COLO668 (cell line): ENCODE data around the gene CCDC107.

Experiments
- DNase-seq: peaks from one replicate; lab custom pipeline; 2025; ENCODE audit not compliant: unreplicated experiment; lab: John Stamatoyannopoulos, UW

CCDC107 gene

DNA sequence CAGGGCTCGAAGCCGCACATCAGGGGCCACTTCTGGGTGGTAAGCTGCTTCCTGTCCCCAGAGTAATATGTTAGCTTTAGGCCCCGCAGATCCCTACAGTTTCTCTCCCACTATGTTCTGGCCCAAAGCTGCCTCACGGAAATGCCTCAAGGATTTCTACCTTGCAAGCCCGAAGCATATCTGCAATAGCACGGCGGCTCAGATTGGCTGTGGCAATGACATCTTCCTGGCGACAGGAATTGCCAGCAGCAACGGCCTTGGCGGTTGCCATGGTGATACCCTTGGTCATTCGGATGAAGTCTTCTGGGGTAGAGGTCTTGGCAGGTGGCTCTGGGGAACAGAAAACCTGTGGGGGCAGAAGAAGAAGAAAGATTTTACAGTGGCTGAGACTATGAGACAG lies 41.9 kb downstream of the CCDC107 start:
- DNase-seq, result no peak

DNA sequence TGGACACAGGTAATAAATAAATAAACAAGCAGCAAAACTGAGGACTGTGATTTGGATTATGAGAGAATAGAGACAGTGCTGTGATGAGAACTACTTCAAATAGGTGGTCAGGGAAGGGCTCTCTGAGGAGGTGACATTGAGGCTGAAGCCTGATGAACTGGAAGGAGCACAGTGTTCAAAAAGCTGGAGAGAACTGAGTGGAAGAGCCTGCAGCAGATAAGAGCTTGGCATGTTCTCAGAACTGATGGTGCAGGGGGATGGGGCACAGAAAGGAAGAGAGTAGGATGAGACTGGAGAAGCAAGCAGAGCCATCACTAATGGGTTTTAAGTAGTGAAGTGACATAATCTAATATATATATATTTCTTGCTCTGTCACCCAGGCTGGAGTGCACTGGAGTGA lies 42.9 kb downstream of the CCDC107 start:
- DNase-seq, result no peak

DNA sequence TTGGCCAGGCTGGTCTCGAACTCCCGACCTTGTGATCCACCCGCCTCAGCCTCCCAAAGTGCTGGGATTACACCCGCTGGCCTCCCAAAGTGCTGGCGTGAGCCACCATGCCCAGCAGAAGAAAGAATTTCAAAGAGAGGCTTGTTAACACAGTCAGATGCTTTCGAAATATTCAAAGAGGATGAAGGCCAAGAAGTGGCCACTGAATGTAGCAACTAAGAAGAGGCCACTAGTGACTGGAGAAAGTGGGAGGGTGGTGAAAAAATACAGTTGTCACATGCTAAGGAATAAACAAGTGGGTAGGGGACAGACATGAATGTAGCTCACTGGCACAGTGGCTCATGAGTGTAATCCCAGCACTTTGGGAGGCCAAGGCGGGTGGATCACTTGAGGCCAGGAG lies 44.6 kb downstream of the CCDC107 start:
- DNase-seq, result no peak

DNA sequence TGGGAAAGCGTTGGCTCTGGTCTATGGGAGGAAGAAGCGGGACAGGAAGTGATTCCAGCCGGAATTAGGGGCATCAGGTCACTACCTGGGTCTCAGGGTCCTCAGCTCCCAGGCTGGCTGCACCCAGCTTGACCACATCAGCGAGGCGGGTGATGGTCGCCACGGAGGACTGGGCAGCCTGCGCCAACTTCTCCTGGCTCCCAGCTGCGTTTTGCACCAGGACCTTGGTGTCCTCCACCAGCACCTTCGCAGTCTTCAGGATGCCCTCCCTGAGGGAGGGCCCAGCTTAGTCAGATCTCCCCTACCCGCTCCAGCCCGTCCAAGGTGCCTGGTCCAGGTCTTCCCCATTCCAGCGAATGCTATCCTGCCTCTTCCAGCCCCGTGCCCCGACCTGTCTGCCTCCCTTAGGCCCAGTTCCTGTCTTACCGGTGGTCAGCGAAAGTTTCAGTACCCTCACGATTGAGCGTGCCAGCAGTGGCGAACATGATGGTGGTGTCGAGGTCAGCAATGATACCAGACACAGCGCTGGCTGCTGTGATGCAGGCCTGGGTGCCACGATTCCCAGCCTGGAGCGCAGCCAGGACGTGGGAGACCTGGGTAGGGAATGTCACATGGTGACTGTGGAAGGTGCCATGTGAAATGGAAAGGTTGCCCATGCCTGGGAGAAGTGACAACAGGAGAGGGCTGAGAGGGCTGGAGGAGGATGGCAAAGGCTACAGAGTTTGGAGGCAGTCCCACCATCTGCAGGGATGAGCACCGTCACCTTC lies 46.0 kb downstream of the CCDC107 start:
- no peak for DNase-seq

DNA sequence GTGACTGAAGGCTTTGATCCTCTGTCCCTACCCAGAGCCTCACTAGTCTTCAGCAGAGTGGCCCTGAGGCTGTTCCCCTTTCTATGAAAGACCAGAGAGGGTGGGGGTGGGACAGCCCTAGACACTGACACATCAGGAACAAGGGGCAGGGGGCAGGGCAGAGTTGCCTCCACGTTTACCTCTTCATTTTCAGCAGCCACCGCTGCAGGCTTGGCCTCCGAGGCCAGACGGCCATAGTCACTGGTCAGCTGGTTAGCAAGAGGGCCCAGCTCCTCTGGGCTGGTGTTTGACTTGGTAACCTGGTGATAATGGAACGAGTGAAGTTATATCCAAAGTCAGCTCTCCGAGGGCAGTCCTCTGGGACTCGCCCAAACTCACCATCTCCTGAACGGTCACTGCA lies 47.3 kb downstream of the CCDC107 start:
- DNase-seq, result no peak

DNA sequence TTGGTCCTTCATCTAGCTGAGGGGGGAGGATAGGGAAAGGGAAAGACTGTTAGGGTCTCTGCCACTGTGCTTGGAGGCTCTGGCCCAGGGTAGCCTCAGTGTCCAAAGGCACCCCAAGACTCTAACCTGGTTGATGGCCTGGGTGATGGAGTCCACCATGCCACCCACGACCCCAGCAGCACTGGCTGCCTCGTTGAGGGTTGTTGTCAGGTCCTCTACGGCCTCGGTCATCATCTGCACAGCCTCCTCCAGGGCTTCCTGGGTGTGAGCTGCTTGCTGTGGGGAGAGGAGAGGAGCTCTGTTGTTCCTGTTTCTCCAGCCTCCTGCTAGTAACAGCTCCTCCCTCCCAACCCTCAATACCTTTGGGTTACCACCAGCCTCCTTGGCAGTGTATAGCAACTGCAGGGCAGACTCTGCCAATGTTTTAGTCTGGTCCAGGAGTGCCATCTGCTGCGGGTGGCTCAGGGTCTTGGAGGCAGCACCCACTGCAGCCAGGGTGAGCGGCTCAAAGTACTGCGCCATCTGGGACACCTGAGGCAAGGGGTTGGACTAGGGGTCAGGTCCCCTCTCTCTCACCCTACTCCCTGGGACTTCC lies 47.8 kb downstream of the CCDC107 start:
- no peak for DNase-seq

DNA sequence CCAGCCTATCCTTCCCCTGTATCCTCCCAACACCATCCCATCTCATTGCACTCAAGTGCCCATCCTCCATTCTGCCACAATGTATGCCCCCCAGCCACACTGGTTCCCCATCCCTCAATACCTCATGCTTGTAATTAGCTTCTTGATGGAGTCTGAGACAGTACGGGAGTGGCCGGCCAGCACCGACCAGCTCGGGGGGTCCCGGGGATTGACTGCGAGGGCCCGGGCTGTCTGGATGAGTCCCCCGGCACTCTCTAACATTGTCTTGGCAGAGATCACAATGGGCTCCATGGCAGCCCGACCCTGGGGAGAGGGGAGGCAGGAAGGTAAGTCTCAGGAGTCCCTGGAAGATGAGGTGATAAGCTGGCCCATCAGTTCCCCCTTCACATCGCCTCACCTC lies 48.9 kb downstream of the CCDC107 start:
- no peak for DNase-seq

DNA sequence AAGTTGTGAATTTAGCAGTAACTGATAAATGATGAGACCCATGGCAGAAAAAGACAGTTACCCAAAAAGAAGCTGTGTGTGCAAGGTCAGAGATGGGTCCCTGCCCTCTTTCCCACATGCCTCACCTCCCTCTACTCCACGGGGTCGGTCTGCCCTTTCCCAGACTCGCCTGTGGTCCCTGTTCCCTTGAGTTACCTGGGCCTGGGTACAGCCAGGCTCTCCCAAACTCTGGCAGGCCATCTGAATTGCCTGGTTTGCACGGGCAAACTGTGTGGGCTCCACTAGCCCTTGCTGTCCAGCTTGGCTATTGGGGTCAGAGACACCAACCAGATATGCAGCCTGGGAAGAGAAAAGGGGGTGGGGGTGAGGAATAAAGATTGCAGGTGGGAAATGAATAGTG lies 50.1 kb downstream of the CCDC107 start:
- DNase-seq, result no peak

DNA sequence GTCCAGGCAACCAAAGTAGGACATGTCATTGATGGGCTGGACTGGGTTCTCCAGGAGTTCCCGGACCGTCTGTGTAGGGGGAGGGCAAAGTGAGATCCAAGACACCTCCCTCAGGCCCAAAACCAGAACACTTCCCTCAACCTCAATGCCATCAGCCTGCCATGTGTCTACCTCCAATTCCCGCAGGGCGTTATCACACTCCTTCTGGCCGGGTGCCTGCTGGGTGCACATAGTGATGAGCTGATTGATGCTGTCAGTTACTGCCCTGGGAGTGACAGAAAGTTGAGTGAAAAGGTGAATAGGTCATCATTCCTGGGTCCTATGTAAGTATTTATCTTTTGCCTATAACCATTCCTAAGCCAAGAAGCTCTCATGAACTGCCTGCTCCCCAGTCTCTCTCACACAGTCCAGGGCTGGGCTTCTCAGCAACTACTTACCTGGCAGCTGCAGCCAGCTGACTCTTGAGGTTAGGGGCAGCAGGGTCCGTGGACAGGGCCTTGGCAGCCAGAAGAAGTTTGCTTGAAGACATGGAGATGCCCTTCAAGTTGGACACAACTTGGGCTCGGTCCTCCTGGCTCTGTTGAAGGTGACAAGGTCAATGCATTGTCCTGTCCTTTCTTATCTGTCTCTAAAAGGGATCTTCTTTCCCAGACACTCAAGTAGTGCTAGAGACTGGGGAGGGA lies 52.9 kb downstream of the CCDC107 start:
- DNase-seq, result no peak
